GM13977 (cell line): ENCODE measurements around the gene RBM38.

Source experiments
- DNase-seq: peaks from one replicate; pipeline ENCODE4 v3.0.0; 2012; ENCODE audit warnings: low spot score
- CTCF ChIP-seq: IDR thresholded peaks from 2 replicates; pipeline ENCODE4 v1.5.1; 2012; ENCODE audit warnings: mild to moderate bottlenecking, control low read depth; ENCODE audit not compliant: insufficient read depth; ENCODE audit errors: extremely low read depth, missing control alignments
- in situ Hi-C: fragments of 300-500 bp; cut with MboI; formaldehyde crosslinking; loops from one replicate; pipeline ENCODE4 v1.12.0; 2022; ENCODE audit warnings: low sequenced_read_pairs, low pct_unique_long_range_greater_than_20kb, mixed read lengths, inconsistent platforms; ENCODE audit not compliant: unreplicated experiment

The RBM38 gene

GRCh38 chr20:57374931-57375651 is 16.1 kb upstream of the RBM38 start:
- in situ Hi-C loops, result loop anchor here (25.0 kb wide), 1 partner anchor 837 kb away; no protein-coding TSS in a partner anchor
- DNase-seq, result no peak
- TF ChIP-seq CTCF, result no peak

DNA sequence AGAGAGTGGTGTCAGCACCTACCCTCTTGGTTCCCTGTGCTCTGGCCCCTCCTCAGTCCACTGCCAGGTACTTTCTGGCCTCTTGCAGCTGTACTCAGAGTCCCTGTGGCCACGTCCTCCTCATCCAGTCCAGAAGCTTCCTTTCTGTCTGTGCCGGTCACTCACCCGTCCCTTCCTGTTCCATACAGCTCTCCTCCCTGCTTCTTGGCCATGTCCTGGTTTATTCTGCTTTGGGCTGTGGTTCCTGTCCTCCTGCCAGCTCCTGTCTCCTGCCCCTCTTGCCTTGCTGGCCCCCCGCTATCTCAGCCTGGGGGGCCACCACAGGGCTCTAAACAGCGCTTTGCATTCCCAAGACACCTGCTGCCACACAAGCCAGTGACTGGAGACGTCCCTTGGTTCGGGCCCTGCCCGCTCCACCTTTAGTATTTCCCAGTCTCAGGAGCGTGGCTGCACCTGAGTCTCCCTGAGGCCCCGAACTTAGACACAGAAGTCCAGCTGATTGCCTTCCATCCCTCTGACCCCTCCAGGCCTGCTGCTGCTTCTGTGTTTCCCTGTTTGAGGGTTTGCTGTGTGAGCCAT is 15.5 kb upstream of the RBM38 start:
- DNase-seq, result no peak
- in situ Hi-C loops, result loop anchor here (25.0 kb wide), 1 partner anchor 837 kb away; no protein-coding TSS in a partner anchor
- no peak for TF ChIP-seq CTCF

GRCh38 chr20:57377350-57377749 is 13.8 kb upstream of the RBM38 start:
- no peak for DNase-seq
- in situ Hi-C loops, result loop anchor here (25.0 kb wide), 1 partner anchor 835 kb away; no protein-coding TSS in a partner anchor
- no peak for TF ChIP-seq CTCF

DNA sequence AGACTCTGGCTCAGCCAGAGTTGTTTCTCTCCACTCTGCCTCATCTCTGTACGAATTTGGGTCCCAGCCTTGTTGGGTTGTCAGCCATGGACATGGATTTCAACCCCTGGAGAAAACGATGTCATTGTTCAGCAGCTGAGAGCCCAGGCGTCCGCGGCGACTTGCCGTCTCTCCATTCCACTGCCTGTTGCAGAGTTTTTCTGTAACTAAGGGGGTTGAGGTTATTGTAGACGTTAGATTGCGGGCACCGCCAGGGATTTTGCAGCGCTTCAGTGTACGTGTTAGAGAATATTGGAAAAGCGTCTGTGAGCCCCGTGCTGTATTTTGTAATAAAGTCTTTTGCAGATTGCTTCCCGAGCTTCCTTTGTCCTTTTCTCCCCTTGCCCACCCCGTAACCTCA is 13.1 kb upstream of the RBM38 start:
- DNase-seq, result no peak
- no peak for TF ChIP-seq CTCF
- in situ Hi-C loops, result loop anchor here (25.0 kb wide), 1 partner anchor 834 kb away; no protein-coding TSS in a partner anchor

DNA sequence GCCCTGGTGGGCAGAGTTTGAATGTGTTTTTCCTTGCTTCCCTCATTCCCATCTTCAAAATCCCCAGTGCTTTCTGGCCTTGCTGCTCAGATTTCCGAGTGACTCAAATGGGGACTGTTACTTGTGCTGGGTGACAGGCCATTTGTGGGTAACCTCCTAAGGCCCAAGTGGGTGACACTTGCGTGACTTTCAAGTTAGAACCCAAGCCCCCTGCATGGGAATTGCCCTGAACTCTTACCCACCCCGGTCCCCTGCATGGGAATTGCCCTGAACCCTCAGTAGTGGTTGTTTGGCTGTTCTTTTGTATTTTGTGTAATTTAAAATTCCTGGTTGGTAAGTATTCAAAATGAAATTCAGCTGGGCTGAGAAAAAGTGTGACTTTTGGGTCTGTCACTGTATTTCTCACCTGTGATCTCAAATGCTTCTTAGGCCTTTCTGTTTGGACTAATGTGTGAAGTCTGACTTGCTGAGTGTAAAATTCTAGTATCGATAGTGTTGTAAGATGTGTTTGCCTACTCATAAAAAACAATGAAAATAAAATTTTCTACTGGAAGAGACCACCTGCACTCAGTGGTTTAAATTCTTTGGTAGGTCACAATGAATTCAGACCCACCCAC is 12.4 kb upstream of the RBM38 start:
- no peak for DNase-seq
- TF ChIP-seq CTCF, result no peak
- in situ Hi-C loops, result loop anchor here (25.0 kb wide), 1 partner anchor 834 kb away; no protein-coding TSS in a partner anchor

DNA sequence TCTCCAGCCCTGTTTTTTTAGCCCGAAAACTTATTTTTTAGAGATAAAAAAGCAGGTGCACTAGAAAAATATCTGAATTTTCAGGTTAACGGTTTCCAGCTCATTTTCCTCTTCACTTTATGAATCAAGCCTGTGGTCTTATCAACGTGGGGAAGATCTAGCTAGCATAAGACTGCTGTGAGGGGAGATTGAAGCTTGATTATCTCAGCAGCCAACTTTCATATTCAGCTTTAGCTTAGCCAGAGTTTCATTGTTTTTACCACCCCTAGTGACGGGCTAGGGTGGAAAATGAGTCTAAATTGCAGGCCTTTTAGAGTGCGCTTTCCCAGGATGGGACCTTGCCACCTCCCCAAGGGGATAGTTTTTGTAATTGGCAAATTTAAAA is 11.9 kb upstream of the RBM38 start:
- no peak for DNase-seq
- TF ChIP-seq CTCF, result no peak
- in situ Hi-C loops, result loop anchor here (25.0 kb wide), 1 partner anchor 833 kb away; no protein-coding TSS in a partner anchor
